Skeletal muscle satellite cell (primary cell): Measurements from ENCODE around the gene CUX1.
"Not testable (repeated sequence)": the region's sequence is repeated elsewhere in the genome, so short reads cannot be mapped to it uniquely, and the experiment has no call there.

Source experiments
- H3K27me3 ChIP-seq: 2 replicates; pipeline ENCODE4 v1.7.0; 2013; ENCODE audit warnings: low read length; ENCODE audit not compliant: control insufficient read depth, insufficient read depth
- H3K36me3 ChIP-seq: 2 replicates; pipeline ENCODE4 v1.7.0; 2013; ENCODE audit warnings: mild to moderate bottlenecking, control low read depth, low read length; ENCODE audit not compliant: insufficient read depth
- H3K4me1 ChIP-seq: 2 replicates; pipeline ENCODE4 v1.7.0; 2013; ENCODE audit warnings: low read length; ENCODE audit not compliant: control insufficient read depth, insufficient read depth
- H3K4me2 ChIP-seq: 2 replicates; pipeline ENCODE4 v1.7.0; 2013; ENCODE audit warnings: mild to moderate bottlenecking, low read length
- H3K4me3 ChIP-seq: 2 replicates; pipeline ENCODE4 v1.7.0; 2013; ENCODE audit warnings: low read length
- H3K9ac ChIP-seq: 2 replicates; pipeline ENCODE4 v1.7.0; 2013; ENCODE audit warnings: mild to moderate bottlenecking, low read depth, low read length, moderate library complexity
- H3K9me3 ChIP-seq: replicated peaks from 2 replicates; pipeline ENCODE4 v1.7.0; 2013; ENCODE audit warnings: mild to moderate bottlenecking, control low read depth, low read length

The CUX1 gene

GRCh38 chr7:101882005-101882421 is 64.6 kb downstream of the CUX1 start:
- H3K27me3 ChIP-seq: no peaks in the 10 kb centered on the region
- no peaks in the 10 kb centered on the region for H3K9me3 ChIP-seq
- H3K36me3 ChIP-seq: no peaks in the 10 kb centered on the region
- peak overlapping the region; percentile 81 for H3K4me2 ChIP-seq
- peaks cover 36% of the 10 kb centered on the region for H3K4me1 ChIP-seq
- peak overlapping the region; percentile 91 for H3K9ac ChIP-seq
- H3K4me3 ChIP-seq: peak overlapping the region; percentile 57

DNA sequence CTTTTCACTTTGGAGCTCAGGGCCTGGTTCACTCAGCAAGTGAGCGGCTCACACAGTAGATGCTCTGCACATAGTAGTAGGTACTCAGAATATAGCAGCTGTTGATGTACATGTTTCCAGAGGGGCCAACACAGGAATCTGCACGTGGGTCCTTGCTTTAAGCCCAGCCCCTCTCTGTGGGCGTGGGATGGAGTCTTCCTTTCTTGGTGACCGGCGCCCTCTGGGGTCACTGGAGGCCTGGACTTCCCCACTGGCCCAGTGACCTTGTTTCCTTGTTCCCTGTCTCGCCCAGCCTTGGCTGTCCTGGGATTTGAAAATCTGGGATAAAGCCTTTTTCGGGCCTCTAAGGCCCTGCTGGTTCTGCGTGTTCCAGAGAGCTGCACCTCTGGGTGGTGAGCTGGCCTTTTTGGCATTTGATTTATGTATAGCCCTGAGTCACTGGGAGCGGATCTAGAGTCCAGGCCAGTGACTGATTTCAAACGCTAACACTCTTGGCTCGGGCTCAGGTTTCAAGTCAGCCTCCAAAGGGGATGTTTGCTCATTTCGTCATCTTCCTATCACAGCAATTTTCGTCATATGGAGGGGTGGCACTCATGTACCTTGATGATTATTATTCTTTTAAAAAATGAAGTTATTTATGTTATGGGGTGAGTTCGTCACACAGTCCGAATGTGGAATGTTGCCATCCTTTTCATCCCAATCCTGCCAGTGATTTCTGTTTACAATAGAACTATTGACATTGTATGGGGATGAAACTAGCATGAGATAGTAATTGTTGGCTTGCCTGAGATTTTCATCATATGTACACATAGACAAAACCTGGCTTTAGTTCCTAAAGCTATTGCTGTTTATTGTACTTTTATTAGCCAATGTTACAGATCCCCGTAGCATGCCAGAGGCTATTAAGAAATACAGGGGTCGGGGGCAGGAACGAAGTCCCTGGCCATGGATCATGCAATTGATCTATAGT is 65.5 kb downstream of the CUX1 start:
- peaks cover 36% of the 10 kb centered on the region for H3K4me1 ChIP-seq
- no peaks in the 10 kb centered on the region for H3K9me3 ChIP-seq
- peak overlapping the region; percentile 57 for H3K4me3 ChIP-seq
- peak overlapping the region; percentile 91 for H3K9ac ChIP-seq
- H3K27me3 ChIP-seq: no peaks in the 10 kb centered on the region
- peak overlapping the region; percentile 81 for H3K4me2 ChIP-seq
- no peaks in the 10 kb centered on the region for H3K36me3 ChIP-seq

- Histone ChIP-seq H3K4me1 (peaks cover 36% of the 10 kb centered on the region), H3K36me3 (no peaks in the 10 kb centered on the region), H3K4me3 (no peak overlapping the region), H3K9me3 (no peaks in the 10 kb centered on the region), H3K27me3 (no peaks in the 10 kb centered on the region), H3K4me2 (no peak overlapping the region), H3K9ac (no peak overlapping the region)
Observed at GRCh38 chr7:101884671-101885596, 67.5 kb downstream of the CUX1 start.

DNA sequence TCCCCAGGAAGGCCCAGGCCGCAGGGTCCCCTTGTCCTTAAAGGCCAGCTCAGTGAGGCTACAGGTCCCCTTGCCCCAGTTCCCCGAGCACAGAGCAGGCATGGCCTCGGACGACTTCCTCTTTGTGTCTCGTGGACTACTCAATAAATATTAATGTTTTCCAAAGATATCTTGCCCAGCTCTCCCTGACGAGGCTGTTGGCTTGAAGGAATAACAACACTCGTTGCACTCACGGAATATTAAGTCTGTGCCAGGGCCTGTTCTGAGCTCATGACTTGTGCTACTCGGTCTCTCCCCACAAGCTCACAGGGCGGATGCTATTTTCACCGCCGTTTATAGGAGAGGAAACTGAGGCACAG is 68.2 kb downstream of the CUX1 start:
- Histone ChIP-seq H3K4me3 (no peak overlapping the region), H3K4me2 (no peak overlapping the region)

GRCh38 chr7:101887352-101887751 is 69.9 kb downstream of the CUX1 start:
- not testable (repeated sequence) for H3K36me3 ChIP-seq, H3K9me3 ChIP-seq, H3K9ac ChIP-seq, H3K4me2 ChIP-seq, H3K4me3 ChIP-seq, H3K27me3 ChIP-seq
- H3K4me1 ChIP-seq: peaks cover 19% of the 10 kb centered on the region

More for the DNA sequence above, 68.2 kb downstream of the CUX1 start:
- Histone ChIP-seq H3K9ac (no peak overlapping the region), H3K4me1 (peaks cover 29% of the 10 kb centered on the region), H3K27me3 (no peaks in the 10 kb centered on the region), H3K36me3 (no peaks in the 10 kb centered on the region), H3K9me3 (no peaks in the 10 kb centered on the region)

DNA sequence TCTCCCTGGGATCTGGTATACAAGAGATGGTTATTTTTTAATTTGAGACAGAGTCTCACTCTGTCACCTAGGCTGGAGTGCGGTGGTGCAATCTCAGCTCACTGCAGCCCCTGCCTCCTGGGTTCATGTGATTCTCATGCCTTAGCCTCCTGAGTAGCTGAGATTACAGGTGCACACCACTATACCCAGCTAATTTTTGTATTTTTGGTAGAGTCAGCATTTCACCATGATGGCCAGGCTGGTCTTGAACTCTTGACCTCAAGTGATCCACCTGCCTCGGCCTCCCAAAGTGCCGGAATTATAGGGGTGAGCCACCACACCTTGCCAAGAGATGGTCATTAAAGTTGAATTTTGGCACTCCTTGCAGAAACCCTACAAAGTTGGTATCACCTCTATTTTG is 71.1 kb downstream of the CUX1 start:
- H3K4me3 ChIP-seq, H3K36me3 ChIP-seq, H3K27me3 ChIP-seq, H3K4me2 ChIP-seq, H3K9ac ChIP-seq, H3K9me3 ChIP-seq: not testable (repeated sequence)
- H3K4me1 ChIP-seq: peaks cover 15% of the 10 kb centered on the region

GRCh38 chr7:101890749-101891523 is 73.5 kb downstream of the CUX1 start:
- Histone ChIP-seq H3K4me1 (peaks cover 12% of the 10 kb centered on the region), H3K27me3 (no peaks in the 10 kb centered on the region), H3K4me2 (no peak overlapping the region), H3K9me3 (no peaks in the 10 kb centered on the region), H3K4me3 (no peak overlapping the region), H3K36me3 (no peaks in the 10 kb centered on the region), H3K9ac (no peak overlapping the region)

DNA sequence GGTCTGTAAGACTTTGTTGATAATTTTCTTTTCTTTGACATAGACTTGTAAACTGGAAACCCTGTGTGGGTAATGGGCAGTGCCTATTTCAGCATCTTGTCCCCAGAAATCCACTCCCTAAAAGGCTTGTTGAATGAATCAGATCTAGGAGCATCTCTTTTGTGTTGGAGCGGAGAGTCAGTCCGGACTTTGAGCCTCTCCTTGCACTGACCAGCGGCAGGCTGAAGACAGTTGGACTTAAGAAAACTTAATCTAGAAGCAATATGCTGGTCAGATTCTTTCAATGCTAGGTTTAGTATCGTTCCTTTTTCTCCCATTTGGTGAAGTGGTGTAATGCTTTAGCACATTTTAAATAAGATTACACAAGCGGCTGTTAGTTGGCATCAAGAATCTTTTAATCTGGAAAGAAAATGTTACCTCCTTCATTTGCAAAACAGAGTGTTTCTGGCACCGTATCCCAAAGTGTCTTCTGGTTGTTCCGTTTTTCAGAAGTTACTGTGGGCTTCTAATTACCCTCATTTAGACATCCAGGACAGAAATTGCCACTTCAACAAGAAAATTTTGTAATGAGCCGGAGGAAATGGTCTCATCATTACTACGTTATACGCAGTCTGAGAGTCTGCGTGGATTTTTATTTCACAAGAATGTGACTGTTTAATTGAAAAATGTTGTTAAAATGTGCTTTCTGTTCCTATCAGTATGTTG is 74.7 kb downstream of the CUX1 start:
- Histone ChIP-seq H3K4me1 (peaks cover 22% of the 10 kb centered on the region), H3K4me2 (peak overlapping the region; percentile 43), H3K9me3 (no peaks in the 10 kb centered on the region), H3K4me3 (no peak overlapping the region), H3K36me3 (no peaks in the 10 kb centered on the region), H3K9ac (peak overlapping the region; percentile 36), H3K27me3 (no peaks in the 10 kb centered on the region)

DNA sequence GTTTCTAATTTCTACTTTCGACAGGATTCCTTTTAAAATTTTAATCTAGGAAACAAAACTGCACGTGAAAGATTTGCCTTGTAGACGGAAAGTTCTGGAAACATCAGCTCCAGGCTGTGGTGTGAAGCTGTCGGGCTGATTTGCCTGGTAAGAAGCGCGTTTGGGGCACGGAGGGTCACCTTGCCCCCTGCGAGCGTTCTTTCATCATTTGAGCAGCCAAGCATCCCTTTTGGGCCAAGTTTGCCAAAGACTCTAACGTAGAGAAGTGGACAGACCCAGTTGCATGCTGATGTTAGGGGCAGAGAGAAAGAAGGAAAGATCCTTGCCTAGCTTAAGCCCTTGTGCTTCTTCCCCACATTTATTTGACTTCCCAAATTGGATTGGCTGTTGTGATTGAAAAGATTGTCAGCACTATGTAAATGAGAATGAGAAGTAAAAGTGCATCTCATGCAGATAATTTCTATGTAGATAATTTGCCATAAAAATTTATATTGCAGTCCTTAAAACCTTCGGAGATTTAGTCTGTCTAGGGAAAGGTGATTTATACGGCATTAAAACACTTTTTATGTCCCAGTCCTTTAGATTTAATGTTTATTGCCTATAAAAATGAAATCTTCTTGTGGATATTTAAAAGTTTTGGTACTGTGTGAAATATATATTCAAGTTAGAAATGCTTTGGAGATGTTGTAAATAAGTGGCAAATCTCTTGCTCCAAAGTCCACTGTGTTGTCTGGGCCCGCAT is 76.1 kb downstream of the CUX1 start:
- no peak overlapping the region for H3K4me3 ChIP-seq
- no peaks in the 10 kb centered on the region for H3K36me3 ChIP-seq
- H3K9me3 ChIP-seq: no peaks in the 10 kb centered on the region
- H3K27me3 ChIP-seq: no peaks in the 10 kb centered on the region
- peaks cover 33% of the 10 kb centered on the region for H3K4me1 ChIP-seq
- no peak overlapping the region for H3K9ac ChIP-seq
- H3K4me2 ChIP-seq: no peak overlapping the region

DNA sequence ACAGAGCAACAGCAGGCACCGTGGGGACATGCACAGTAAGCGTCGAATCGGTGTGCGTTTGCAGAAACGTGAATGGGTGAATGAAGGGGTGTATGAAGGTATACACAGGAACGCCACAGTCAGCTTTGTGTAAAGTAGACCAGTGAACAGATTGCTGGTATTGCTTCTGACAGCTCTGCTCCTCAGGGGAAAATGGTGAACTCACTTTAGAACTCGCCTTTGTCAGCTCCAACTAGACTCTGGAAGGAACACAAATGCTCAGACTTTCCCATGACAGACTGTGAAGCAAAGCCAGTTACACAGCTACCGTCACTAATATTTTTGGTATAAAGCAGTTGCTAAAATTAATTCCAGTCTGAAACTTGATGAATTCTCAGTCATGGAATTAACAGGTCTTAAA is 78.9 kb downstream of the CUX1 start:
- no peaks in the 10 kb centered on the region for H3K9me3 ChIP-seq
- H3K4me1 ChIP-seq: peaks cover 52% of the 10 kb centered on the region
- no peak overlapping the region for H3K4me3 ChIP-seq
- H3K9ac ChIP-seq: no peak overlapping the region
- peak overlapping the region; percentile 60 for H3K4me2 ChIP-seq
- no peaks in the 10 kb centered on the region for H3K27me3 ChIP-seq
- H3K36me3 ChIP-seq: no peaks in the 10 kb centered on the region
